NCI-H526 treated with DMSO at 0.1 percent for 48 hours (cell line): ENCODE results near the gene ZSWIM7.

ENCODE experiments used
- DNase-seq: peaks from one replicate; lab custom pipeline; 2025; lab: John Stamatoyannopoulos, UW

The ZSWIM7 gene

GRCh38 chr17:15931394-15931793 is 68.1 kb downstream of the ZSWIM7 start:
- DNase-seq = no peak

- peak; percentile 48 for DNase-seq
These were observed 69.1 kb downstream of the ZSWIM7 start for GRCh38 chr17:15930426-15930825.

- no peak for DNase-seq
These were observed 69.6 kb downstream of the ZSWIM7 start for GRCh38 chr17:15929941-15930340.

- DNase-seq = no peak
These were observed 71.2 kb downstream of the ZSWIM7 start for GRCh38 chr17:15928286-15928785.
